GM21526 (cell line): Measurements from ENCODE around the gene YJEFN3.

Source experiments
- ATAC-seq: cut with Tn5 transposase; IDR thresholded peaks from one replicate; pipeline ENCODE4 v1.9.1; 2021; ENCODE audit warnings: moderate library complexity; ENCODE audit not compliant: unreplicated experiment, low FRiP score

Gene YJEFN3

DNA sequence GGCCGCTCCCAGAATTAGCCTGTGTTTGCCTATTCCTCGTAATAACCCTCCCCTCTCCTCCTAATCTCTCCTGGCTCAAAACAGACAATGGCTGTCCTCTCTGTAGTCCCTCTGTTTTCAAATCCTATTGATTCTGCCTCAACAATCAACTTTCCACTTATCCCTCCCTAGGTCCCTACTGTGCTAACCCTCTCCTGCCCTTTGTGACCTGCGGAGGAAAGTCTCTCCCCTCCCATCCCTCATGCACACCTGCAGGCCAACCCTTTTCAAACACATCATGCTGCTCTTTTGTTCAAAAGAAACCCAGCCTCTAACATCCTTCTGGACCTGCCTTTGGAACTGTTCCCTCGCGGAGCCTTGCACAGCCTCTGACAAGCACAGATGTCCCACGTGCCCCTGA, 46.7 kb downstream of the YJEFN3 start:
- no peak for ATAC-seq

DNA sequence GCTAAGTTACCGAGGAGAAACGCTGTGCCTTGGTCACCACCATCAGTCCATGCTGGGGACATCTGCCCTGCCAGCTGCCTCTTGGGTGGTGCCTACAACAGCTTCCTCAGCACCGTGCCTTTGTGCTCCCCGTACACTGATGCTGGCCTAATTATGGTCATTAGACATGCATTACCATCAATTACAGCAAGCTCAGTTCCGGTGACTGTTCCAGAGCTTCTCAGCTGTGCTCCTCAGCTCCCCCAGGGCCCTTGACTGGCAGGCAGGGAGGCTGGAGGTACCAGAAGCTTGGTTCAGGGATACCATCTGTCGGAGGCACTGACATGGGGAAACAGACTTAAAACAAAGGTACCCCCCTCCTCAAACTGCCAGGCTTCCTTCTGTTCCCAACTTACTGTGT, 49.5 kb downstream of the YJEFN3 start:
- ATAC-seq: no peak

DNA sequence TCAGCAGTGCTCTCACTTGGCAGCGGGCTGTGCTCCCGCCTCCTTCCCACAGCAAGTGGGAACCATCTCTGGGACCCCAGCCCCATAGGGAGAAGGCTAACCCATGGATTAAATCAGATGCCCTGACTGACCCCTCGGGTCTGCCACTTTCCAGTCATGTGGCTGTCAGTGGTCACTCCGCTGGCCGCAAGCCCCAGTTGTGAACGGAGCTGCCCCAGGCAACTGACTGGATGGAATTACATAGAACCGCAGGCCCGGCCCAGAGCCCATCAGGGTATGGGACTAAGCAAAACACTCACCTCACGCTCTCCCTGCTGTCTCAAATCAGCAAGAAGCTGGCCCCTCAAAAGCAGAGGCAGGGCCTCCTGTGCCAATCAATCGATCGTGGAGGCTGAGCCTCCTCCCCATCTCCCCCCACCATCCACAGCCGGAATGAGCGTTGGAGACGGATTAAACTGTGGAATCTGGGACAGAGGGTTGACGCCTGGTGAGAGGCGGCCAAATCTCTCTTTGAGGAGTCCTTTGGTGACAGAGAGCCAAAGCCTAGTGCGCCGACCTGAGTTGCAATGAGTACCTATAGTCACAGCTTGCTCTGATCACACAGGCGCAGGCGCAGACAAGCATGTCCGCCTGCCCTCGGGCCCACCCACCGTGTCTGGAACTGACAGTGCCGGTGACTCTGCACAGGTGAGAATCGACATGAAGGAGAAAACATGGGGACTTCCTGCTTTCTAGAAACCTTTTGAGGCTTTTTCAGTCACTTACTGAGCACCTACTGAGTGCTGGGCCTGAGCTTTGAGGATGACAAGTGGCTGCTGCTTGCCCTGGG, 51.0 kb downstream of the YJEFN3 start:
- ATAC-seq: no peak

GRCh38 chr19:19580418-19580817, 51.7 kb downstream of the YJEFN3 start:
- no peak for ATAC-seq

GRCh38 chr19:19581391-19581790, 52.7 kb downstream of the YJEFN3 start:
- ATAC-seq: no peak

GRCh38 chr19:19582471-19582870, 53.8 kb downstream of the YJEFN3 start:
- no peak for ATAC-seq

- no peak for ATAC-seq
These were observed 55.6 kb downstream of the YJEFN3 start for GRCh38 chr19:19584356-19584755.
